BJ (cell line): ENCODE data around the gene B3GAT1. TPM values are rescaled to one million over a fixed set of nuclear protein-coding genes. Genes with fewer than 3 reads are reported as not detected.

Experiments
- CTCF ChIA-PET: fragments of 350-600 bp; formaldehyde crosslinking; extraction: SDS; loops from one replicate; lab custom pipeline; 2021; ENCODE audit warnings: antibody characterized with exemption, inconsistent platforms; lab: Yijun Ruan, JAX
- POLR2A ChIA-PET: fragments of 300-600 bp; sonication (Branson Sonifier 250); formaldehyde crosslinking; extraction: SDS; loops from one replicate; lab custom pipeline; 2021; ENCODE audit warnings: antibody characterized with exemption; lab: Charles Lee
- DNase-seq: peaks from one replicate; pipeline ENCODE4 v3.0.0-alpha.2; 2011; ENCODE audit warnings: low read depth
- H3K27me3 ChIP-seq: 2 replicates; pipeline ENCODE4 v1.6.0; 2011; ENCODE audit warnings: low read length; ENCODE audit not compliant: control insufficient read depth, insufficient read depth
- H3K36me3 ChIP-seq: 2 replicates; pipeline ENCODE4 v1.5.1; 2011; ENCODE audit warnings: low read length; ENCODE audit not compliant: control insufficient read depth, insufficient read depth
- H3K4me3 ChIP-seq: 2 replicates; pipeline ENCODE4 v1.5.1; 2011; ENCODE audit warnings: low read depth, mild to moderate bottlenecking, control low read depth, low read length
- polyA plus RNA-seq: library from polyadenylated mRNA; depleted of rRNA; stranded (reverse); fragments of >200 nt; gene quantifications from 2 replicates; pipeline ENCODE4 v1.2.3, GENCODE V29; 2011
- TF ChIP-seq, protein P1 (sequence below): IDR thresholded peaks from 2 replicates; pipeline ENCODE4 v1.5.1; 2011; ENCODE audit warnings: low read depth, mild to moderate bottlenecking, control low read depth, inconsistent platforms, low read length, moderate library complexity; ENCODE audit not compliant: insufficient read depth

B3GAT1 gene
- polyA plus RNA-seq, 1 experiment: not detected

DNA sequence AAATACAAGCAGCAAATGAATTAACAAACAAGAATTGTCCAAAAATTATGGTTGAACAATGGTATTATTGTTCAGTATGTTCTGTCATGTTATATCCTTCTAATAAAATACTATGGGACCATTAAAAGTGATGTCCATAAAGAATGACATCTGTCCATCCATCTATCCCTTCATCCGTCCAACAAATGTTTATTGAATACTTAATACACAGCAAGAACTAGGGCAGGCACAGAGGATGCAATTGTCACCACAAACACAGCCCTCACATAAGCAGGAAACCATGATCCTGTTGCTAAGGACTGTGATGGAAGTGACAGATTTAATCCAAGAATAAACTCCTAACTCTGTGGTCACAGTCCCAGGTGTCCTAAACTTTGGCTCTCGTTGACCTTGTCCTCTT is 20.7 kb upstream of the B3GAT1 start:
- POLR2A ChIA-PET: no interaction called here
- CTCF ChIA-PET: no interaction called here
- TF ChIP-seq, protein P1, sequence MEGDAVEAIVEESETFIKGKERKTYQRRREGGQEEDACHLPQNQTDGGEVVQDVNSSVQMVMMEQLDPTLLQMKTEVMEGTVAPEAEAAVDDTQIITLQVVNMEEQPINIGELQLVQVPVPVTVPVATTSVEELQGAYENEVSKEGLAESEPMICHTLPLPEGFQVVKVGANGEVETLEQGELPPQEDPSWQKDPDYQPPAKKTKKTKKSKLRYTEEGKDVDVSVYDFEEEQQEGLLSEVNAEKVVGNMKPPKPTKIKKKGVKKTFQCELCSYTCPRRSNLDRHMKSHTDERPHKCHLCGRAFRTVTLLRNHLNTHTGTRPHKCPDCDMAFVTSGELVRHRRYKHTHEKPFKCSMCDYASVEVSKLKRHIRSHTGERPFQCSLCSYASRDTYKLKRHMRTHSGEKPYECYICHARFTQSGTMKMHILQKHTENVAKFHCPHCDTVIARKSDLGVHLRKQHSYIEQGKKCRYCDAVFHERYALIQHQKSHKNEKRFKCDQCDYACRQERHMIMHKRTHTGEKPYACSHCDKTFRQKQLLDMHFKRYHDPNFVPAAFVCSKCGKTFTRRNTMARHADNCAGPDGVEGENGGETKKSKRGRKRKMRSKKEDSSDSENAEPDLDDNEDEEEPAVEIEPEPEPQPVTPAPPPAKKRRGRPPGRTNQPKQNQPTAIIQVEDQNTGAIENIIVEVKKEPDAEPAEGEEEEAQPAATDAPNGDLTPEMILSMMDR: no peak
- Histone ChIP-seq H3K36me3 (no peaks in the 10 kb centered on the region), H3K4me3 (no peak overlapping the region), H3K27me3 (no peaks in the 10 kb centered on the region)
- DNase-seq: no peak

DNA sequence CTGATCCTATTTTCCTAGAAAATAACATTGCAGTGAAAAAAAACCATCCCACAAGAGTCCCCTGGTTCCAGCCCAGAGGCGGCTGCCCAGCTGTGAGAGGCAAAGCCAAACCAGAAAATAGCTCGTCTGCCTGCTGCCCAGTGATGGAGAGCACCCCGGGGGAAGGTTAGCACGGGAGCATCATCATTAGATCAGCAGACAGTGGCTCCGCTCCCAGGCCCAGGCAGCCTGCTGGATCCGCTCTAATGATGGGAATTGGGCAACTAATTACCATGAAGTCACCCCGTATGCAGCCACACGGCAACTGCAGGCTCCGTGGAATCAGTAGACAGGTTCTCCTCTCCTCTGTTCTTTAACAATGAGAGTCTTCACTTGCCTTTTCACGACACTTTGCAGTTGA is 17.1 kb upstream of the B3GAT1 start:
- no peak for DNase-seq
- Histone ChIP-seq H3K36me3 (no peaks in the 10 kb centered on the region), H3K4me3 (no peak overlapping the region), H3K27me3 (no peaks in the 10 kb centered on the region)
- POLR2A ChIA-PET: no interaction called here
- CTCF ChIA-PET: no interaction called here
- TF ChIP-seq, protein P1: no peak

DNA sequence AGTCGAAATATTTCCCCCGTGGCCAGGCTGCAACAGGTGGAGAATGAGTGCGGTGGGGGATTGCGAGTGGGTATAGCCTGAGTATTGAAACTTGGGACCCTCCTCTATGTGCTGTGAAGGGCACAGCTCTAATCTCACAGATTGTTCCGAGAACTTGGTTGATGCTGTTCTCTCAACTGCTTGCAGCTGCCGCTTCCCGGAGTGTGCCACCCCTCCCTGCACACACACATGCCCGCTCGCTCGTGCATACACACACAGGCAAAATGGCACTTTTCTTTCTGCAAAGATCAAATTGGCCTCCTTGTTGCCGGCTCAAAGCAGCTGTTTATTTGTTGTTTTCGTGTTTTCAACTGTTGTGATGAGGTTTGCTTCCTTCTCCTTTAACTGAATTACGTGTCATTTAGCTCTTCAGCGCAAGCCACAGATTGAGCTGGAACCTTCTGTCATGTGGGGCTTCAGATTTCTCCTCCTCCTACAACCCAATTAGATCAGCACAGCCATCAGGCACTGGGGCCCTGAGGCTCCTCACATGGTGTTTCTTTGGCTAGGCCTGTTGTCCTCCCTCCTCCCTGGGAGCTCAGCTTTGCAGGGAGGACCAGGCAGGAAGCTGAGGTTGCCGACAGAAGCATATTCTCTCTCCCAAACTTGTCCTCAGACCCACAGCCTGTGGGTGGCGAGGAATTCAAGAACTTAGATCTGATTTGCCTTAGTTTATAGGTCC is 13.9 kb upstream of the B3GAT1 start:
- no peak for DNase-seq
- ChIA-PET POLR2A (no interaction called here), CTCF (no interaction called here)
- TF ChIP-seq, protein P1: no peak
- Histone ChIP-seq H3K27me3 (no peaks in the 10 kb centered on the region), H3K36me3 (no peaks in the 10 kb centered on the region), H3K4me3 (no peak overlapping the region)

DNA sequence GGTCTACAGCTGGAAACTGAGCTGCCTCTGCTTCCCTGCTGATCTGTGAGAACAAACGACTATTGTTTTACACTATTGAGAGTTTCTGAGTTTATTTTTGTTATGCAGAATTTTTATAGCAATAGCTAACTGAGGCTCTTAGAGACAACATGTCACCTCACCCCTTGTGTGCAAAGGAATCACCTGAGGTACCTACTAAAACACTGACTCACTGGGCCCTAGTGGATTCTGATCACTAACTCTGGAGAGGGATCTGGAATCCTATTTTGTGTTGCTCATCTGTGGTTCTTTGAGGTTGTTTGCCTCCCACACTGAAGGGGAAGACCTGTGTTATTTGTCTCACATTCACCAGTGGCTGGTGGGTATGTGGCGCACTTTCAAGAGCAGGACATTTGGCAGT is 13.4 kb upstream of the B3GAT1 start:
- no peak overlapping the region for H3K4me3 ChIP-seq
- CTCF ChIA-PET: no interaction called here
- TF ChIP-seq, protein P1: no peak

DNA sequence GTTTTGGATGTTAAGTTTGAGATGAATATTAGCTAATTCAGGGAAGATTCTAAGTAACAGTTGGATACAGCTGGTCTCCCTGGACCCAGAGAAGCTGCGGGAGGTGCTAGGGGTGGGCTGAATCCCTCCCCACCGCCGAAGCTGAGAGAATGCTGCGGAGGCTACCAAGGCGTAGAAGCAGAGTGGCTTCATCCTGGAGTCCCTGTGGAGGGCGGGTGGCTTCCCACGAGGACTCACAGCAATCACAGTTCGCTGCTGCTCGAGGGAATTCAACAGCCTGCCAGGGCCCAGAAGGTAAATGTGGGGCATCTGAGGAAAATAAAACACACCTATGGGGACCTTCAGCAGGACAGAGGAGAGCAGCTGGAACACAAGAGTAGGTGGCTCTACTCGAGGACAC is 11.1 kb upstream of the B3GAT1 start:
- POLR2A ChIA-PET: no interaction called here
- TF ChIP-seq, protein P1: no peak

More for the DNA sequence above, 13.4 kb upstream of the B3GAT1 start:
- H3K36me3 ChIP-seq: no peaks in the 10 kb centered on the region
- no peak for DNase-seq
- no peaks in the 10 kb centered on the region for H3K27me3 ChIP-seq
- POLR2A ChIA-PET: no interaction called here

More for the DNA sequence above, 11.1 kb upstream of the B3GAT1 start:
- no peaks in the 10 kb centered on the region for H3K27me3 ChIP-seq
- CTCF ChIA-PET: no interaction called here
- H3K36me3 ChIP-seq: no peaks in the 10 kb centered on the region
- no peak overlapping the region for H3K4me3 ChIP-seq
- DNase-seq: no peak
